GM12874 (cell line): Measurements from ENCODE around the gene ROPN1L.

Experiments used
- TF ChIP-seq, protein P1 (sequence below): IDR thresholded peaks from 2 replicates; pipeline ENCODE4 v1.5.1; 2011; ENCODE audit warnings: low read depth, mild to moderate bottlenecking, control low read depth, low read length, moderate library complexity; ENCODE audit not compliant: insufficient read depth

Gene ROPN1L

DNA sequence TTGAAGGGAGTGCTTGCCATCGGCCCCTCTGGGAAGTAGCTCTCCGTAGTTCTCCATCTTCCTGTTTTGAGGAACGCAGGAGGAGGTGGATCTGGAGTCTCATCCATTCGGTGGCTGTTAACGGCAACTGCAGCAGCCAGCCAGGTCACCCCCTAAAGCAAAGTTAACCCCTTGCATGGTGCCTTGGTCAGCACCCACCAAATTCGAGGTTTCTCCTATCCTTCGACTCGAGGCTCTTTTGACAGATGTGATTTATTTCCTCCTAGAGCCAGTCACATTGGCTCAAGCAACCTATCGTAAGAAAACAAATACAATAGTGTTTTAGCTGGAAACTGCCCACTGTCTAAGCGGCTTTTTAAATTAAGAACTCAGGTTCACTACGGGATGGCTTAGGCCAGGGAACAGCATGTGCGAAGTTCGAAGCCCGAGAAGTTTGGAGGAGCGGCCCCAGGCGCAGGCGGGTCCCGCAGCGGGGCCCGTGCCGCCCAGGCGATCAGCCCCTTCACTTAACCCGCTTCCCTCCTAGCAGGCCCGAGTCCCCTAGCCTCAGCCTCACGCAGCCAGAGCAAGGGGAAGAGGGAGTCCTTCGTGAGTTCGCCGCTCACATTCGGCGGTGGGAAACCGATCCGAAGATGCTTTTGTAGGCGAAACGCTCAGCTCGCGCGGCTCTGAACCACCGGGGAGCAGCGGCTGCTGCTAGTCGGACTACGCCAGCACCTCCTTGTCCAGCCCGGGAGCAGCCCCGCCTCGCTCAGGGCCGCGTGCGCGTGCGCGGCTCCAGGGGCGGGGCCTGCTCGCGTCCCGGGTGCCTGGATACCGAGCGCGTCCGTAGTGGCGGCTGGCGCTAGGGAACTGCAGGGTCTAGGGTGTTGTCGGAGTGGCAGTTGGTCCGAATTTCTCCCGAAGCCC lies at the start of gene ROPN1L:
ROPN1L (plus strand) TSS at position 797 of the 909 bp plus-strand sequence. CDS start 289 bp downstream, outside the sequence.
- TF ChIP-seq, protein P1, sequence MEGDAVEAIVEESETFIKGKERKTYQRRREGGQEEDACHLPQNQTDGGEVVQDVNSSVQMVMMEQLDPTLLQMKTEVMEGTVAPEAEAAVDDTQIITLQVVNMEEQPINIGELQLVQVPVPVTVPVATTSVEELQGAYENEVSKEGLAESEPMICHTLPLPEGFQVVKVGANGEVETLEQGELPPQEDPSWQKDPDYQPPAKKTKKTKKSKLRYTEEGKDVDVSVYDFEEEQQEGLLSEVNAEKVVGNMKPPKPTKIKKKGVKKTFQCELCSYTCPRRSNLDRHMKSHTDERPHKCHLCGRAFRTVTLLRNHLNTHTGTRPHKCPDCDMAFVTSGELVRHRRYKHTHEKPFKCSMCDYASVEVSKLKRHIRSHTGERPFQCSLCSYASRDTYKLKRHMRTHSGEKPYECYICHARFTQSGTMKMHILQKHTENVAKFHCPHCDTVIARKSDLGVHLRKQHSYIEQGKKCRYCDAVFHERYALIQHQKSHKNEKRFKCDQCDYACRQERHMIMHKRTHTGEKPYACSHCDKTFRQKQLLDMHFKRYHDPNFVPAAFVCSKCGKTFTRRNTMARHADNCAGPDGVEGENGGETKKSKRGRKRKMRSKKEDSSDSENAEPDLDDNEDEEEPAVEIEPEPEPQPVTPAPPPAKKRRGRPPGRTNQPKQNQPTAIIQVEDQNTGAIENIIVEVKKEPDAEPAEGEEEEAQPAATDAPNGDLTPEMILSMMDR, result no peak

DNA sequence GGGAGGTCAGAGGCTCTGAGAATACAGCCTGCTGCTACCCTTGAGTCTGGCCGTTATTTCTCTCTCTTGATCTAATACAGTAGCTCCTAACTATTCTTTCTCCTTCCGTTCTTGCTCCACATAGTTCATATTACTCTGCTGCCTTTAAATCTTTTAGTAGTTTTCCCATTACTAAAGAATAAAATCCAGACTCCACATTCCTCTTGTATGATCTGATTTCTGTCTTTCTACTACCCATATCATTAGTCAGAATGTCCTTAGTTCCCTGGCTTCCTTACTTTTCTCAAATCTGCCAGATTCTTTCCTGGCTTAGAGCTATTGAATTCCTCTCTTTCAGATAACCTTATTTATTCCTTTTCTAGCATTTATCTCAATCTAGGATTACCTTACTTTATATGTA lies 48.2 kb upstream of the ROPN1L start:
- TF ChIP-seq, protein P1, result no peak

DNA sequence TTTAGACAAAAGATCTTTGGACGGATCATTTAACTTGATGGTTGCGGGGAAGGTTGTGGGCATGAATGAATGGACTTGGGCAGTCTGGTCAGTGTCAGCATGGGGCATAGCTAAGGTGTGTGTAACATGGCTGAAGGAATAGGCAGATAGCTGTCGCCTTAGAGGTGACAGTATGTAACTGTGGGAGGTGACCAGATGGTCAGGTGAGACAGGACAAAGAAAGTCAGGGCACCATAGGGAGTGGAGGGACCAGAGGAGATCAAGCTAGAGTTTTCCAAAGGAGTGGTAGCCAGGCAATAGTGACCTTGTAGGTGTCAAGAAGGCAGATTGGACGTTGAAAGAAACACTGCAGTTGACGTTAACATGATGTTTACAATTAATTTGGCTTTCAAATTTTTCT lies 45.1 kb upstream of the ROPN1L start:
- TF ChIP-seq, protein P1, result no peak

DNA sequence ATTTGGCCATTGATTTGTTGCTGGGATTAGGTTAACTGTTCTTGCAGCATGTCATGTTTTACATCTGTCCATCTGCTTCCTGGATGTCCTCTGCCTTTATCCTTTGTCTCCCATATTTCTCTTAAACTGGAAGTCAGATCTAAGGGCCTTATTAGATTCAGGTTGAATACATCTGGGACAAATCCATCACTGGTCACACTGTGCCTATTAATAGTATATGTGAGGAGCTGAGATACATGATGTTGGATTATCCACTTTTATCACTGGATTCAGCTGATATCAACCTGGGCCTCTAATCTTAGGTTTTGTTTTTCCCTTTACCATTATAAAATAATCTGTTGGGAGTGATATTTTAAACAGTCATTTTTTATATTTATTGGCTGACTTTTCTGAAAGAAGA lies 41.8 kb upstream of the ROPN1L start:
- TF ChIP-seq, protein P1, result no peak

DNA sequence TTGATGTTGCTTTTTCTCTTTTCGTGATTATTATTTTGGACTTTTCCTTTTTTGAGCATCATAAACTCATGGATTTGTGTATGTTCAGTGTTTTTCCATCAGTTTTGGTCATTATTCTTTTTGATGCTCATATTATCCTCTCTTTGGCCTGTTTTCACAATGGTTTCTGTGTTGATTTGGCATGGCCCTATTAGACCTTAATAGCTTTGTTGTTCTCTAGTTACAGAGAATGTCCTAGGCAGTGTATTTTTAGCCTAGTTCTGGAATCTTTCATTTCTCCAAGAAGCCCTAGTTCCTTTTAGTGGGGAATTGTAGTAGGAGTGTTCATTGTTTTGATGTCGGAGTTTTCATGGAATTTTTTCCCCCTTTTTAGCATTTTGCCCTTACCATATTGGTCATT lies 41.3 kb upstream of the ROPN1L start:
- TF ChIP-seq, protein P1, result no peak

DNA sequence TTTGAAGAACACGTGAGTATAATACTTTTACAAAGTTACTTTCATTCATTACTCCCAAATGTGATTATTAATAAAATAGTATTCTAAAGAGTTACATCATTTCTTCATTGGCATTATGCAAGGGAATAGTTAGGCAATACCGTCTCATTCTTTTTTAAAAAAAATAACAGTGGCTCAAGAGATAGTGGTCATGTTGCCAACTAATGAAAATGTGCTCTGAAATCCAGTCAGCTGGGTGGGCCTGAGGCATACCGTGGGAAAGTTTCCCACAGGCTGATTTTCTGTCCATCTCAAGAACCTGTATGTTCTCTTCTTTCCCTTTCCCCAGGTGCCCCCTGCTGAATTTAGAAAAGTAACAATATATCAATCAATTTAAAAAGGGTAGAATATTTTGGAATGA lies 40.8 kb upstream of the ROPN1L start:
- TF ChIP-seq, protein P1, result no peak

DNA sequence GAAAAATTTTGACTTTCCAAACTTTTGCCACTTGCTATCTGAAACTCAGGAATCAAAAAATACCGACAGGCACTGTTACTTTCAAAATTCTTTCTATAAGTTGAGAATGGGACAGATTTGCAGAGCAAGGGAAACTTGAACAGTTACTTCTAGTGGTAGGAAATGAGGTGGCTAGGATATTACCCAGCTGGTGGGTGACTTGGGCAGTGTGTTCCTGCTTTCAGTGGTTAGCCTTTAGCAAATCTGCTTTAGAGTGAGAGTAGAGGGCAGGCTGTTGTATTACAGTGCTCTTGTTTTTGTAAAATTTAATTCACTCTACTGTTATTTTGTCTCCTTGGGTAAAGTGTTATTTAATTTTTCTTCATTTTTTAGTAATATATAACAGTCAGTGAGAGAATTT lies 40.2 kb upstream of the ROPN1L start:
- TF ChIP-seq, protein P1, result no peak
